Stomach (tissue), 4 donors: ENCODE results near the gene PLEKHG5.

ENCODE experiments used
- POLR2A ChIP-seq, 4 donors: fragments of 450-650 bp; IDR thresholded peaks; one replicate each; pipeline ENCODE4 v1.6.1; 2016; ENCODE audit warnings: antibody characterized with exemption in 4 of 4, control low read depth in 2 of 4, mild to moderate bottlenecking in 1 of 4, moderate library complexity in 1 of 4
- POLR2AphosphoS5 ChIP-seq, 3 donors: sonication (generic); formaldehyde crosslinking; IDR thresholded peaks; one replicate each; pipeline ENCODE4 v1.6.1; 2016; ENCODE audit warnings: antibody characterized with exemption in 3 of 3

DNA sequence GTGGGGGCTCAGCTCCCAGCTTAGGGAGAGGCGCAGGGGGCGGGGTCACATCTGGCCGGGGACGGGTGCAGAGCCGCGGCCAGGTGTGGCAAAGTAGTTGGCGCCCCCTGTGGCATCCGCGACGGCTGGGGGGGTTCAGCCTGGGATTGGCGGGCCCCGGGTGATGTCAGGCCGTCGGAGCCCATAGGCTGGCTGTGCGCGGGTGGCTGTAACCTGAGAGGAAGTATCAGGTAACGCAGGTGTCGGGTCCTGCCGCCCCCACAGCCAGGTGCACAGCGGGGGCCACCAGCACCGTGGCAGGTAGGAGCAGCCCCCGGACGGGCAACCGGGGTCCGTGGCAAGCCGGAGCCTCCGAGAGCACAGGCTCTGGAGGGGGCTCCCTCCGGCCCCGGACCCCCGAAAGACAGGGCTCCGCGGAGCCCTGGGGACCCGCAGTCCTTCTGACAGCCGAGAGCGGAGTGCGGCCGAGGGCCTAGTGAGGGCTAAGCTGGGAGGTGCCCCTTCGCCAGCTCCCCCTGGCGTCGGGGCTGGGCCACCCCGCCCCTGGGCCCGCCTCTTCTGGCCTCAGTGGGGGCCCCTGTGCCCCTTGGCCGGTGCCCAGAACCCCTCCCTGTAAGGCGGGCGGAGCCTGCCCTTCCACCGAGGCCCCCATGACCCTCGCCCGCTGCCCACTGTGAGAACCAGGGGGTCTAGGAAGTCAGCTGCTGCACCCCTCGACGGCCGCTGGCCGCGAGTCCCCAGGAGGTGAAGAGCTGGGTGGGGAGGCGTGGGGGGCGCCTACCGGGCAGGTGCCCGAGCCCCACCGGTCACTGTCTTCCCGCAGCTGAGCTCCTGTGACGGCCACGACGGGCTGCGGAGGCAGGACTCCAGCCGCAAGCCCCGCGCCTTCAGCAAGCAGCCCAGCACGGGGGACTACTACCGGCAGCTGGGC lies 43.4 kb downstream of the PLEKHG5 start:
- TF ChIP-seq POLR2AphosphoS5 (IDR thresholded peaks at IDR 0.05) (no peak), POLR2A (IDR thresholded peaks at IDR 0.05) (no peak)
